Fibroblast of skin of back (primary cell): Measurements from ENCODE around the gene RAD51B.
A peak's percentile ranks its signal among the peaks of the same experiment; 100 is the strongest.

Experiments
- DNase-seq: peaks from one replicate; pipeline ENCODE4 v3.0.0-alpha.2; 2013

Gene RAD51B

DNA sequence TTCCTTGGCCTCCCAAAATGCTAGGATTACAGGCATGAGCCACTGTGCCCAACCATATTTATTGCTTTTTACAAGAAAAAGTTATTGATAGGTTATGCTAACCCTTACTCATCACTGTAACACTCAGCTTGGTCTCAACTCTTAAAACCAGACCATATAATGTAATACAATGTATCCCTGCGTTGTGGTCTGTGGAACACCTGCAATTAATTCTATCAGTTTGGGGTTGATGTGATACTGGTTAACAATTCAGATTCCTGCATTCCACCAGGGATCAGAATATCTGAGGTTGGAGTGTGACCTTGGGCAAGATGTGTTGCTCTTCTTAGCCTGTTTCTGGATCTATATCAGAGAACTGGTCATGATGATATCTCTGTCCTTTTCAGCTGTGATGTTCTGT, 419.0 kb downstream of the RAD51B start:
- DNase-seq: no peak

DNA sequence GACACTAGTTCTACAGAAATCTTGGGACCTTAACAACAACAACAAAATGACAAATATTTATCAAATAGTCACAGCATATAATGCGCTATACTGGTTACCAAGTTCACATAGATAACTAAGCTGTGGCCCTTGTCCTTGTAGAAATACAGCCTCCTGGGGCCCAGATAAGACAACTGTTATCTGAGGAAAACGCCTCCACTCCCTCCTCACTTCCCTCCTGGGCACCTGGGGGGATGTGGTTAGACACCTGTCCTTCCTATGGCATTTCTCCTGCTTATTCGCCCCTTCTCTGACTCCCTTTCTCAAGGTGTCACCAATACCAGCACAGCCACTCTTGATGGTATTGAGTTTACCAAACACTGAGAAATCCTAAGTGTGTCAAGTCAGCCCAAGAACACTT, 419.4 kb downstream of the RAD51B start:
- DNase-seq: no peak

DNA sequence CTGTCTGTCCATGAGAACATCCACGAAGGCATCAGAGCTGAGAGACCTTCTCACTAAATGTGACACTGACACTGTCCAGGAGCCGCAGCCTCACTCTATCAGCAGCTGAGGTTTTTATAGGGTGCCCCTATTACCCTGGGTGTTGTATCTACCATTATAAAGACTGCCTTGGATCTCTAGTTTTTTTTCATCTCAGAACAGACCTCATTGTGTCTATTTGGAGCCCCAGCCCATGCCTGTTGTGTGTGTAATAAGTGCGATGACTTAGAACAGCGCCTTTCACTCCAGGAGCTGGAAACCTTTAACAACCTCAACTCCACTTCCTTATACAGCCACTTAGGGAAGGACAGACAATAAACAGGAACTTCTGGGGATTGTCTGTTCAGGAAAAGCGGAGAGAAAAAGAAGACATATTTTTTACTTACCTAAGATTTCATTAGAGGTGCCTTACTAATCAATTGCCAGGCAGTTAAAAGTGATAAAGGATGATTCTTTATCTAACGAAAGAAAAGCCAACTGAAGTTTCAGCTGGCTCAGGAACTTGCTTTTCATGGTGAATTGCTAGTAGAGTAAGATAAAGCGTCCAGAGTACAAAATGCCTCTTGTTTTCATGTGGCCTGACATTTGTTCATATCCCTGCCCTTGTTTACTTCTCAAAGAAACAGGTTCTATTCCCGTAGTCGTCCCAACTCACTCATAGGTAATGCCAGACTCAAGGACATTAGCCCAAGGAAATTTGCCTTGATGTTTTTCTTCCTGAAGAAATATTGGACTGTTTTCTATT, 420.6 kb downstream of the RAD51B start:
- no peak for DNase-seq

DNA sequence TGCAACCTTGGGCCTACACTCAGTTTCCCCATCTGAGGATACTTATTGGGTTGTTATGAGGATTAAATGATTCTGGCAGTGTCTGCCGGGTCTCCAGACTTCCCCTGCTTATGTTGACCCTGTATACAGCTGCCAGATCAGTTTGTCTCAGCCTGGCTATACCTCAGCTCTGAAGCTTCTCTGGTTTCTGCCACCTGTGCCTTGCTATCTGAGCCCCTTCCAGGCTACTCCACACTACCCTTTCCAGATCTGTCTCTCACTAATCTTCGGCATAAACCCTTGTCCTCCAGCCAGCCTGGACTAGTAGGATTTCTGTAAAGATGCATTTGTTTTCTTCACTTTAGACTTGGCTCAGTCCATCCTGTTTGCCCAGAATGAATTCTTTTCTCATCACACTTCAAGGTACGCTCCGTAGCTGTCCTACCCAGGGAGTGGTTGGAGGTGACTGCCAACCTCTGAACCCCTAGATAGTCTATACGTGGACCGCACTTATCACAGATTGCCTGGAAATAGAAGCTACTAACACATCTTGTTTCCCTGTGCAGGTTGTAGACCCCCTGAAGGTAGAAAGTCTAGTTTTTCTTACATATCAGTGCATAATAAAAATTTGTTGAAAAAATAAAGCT, 422.4 kb downstream of the RAD51B start:
- no peak for DNase-seq

DNA sequence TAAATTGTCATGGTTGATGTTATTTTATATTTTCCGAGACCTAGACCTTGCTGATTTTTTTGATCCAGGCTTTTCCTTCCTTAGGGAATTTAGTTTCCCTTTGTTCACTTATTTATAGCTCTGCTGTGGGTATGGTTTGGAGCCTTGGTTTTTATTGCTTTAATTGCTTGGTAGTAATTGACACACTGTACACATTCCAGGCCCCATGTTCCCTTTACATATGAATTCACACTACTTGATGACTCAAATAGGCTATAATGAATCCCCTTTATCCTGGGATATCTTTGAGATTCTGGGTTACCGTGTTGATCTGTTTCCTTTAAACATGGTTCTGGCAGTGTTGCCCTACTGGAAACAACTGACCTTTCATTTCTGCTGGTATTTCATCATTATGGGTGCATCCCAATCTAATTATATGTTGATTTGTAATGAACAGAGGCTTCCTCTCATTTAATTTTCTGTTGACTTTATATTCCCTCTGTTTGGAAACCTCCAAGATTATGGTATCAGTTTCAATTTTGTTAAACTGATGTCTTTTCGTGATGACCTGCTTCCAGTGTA, 424.0 kb downstream of the RAD51B start:
- DNase-seq: no peak

DNA sequence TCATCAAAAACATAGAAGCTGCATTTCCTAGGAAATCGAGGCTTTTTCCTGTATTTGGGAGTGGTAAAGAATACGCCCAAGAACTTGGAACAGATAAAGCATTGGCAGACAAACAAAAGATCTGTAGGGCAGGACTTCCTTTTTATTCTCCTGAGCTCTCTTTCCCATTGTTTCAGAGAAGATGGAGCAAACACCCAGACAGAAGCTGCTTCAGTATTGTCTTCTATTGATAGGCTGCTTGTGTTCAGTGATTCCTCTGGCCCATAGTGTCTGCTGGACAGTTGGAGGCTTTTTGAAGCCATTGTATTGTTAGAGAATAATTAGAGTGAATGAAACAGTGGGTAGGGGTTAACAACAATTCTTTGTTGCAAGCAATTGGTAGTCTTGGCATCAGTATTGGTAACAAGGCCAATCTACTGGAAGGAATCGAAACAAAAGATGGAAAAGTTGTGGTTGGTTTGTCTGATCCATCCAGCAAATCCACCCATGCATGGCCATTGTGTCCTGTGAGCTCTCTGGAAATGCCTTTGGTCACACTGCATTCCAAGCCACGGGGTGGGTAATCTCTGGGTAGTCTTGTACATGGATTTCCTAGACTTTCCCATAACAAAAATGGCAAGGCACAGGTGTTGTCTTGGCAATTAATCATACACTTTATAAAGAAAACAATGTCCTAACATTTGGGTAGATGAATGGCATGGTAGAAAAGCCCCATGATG, 424.8 kb downstream of the RAD51B start:
- no peak for DNase-seq

DNA sequence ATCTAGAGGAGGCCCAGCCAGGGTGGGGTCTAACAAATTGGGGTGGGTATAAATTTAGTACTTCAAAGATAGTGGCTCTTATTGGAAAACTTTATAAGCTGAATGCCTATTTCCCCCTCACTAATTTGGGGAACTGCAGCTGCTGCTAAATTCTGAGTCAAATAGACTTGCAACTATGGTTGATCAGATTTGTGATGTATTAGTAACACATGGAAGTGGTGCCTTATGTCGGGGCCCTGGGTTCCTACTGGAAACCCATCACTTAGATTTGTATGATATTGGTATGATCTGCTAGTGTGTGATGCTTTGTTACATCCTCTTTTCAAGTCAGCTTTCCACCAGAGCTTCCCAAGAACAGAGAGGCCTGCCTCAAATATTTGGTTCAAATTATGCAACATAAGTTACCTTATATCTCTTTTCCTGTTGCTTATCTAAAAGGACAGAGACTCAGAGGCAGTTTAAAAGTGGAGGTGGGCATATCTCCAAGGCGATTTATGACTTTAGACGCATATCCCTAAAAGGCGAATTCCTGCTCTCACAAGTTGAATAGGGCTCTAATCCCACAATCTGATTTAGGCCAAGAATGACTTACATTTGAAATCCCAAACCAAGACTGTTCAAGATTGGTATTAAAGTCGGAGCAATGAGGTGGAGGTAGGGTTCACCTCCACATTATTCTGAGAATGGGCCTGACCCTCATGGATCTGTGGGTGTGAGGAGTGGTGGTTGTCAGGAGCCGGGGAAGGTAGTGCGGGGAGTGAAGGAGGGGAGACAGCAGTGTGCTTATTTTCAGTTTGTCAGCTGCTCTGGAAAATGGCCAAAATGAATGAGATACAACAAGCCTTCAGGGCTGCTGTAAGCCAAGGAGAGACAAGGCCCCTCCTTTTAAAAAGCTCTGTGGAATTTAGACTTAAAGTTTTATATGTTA, 425.8 kb downstream of the RAD51B start:
- peak; percentile 36 for DNase-seq

DNA sequence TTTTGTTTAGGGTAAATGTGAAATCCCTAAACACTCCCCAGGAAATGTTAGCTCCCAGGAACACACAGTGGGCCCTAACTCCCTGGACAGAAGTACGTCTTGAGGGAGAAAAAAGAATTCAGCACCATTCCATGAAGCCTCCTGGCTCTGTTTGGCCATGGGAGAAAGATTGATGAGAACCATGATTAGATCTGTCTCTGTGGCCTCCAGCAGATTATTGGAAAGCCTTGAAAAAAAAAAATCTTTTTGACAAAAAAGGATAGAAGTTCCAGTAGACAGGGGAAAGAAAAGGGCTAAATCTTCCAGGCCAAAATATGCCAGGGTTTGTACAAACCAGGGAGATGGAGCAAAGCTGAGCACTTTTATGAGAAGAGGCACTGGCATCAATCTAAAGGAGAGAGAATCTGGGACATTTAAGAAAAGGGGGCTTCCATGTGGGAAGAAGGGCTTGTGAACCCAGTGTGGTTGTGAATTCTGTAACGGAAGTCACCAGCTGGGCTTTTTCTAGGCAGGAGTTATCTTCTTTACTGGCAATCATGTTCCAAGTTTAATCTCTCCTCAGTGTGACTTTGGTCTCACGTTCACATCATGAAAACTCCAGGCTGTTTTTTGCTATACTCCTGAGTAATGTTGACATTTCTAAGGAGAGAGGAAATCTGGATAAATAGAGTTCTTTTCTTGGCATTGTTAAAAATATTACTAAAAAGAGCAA, 426.7 kb downstream of the RAD51B start:
- no peak for DNase-seq

DNA sequence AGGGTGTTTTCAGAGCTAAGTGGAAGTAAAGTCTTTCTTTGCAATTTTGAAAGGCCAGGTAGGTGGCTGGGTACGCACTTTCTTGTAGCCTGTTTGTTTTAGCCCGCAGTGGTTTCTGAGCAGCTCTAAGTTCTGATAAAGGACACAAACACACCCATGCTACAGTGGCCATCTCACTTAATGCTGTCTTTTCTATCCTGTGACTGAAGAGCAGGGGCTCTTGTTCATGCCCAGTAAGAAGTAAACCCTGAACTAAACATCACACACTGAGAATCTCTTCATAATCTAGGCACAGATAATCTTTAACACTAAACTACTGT, 427.2 kb downstream of the RAD51B start:
- no peak for DNase-seq

DNA sequence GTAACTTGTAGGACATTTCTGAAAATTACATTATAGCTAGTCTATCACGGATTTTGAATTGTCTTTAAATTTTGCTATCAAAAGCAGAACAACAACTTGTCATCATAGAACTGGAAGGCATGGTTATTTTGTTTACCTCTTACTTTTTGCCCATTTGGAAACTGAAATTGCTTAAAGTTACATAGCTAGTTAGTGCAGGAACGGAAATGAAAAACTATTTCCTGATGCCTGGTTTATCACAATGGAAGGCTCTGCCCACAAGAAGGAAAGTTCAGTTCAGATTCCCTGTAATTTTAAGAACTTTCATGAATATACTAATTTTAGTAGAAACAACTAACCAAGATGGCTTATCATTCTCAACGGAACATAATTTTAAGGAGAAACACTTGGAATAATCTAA, 427.7 kb downstream of the RAD51B start:
- no peak for DNase-seq

DNA sequence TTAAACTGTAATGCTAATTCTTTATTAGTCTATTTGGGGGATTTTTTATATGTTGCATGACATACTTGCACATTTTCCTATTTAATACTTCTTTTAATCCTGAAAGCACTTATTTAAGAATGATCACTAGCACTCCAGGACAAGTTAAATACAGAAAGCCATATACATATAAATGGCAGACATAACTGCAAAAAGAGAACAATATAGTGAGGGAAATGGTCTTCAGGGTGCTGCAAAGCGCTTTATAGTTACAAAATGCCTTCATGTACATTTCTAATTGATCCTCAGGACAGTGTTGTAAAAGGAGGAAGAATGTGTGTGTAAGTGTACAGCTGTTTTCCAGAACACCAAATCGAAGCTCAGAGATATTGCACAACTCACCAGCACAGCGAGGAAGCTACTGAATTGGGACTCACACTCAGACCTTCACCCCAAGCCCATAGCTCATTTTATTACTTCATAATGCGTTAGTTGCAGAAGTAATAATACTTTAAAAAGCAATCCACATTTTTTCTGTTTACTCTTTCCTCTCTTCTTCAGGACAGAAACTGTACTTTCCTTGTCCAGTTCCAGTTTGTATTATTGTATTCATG, 428.2 kb downstream of the RAD51B start:
- no peak for DNase-seq

DNA sequence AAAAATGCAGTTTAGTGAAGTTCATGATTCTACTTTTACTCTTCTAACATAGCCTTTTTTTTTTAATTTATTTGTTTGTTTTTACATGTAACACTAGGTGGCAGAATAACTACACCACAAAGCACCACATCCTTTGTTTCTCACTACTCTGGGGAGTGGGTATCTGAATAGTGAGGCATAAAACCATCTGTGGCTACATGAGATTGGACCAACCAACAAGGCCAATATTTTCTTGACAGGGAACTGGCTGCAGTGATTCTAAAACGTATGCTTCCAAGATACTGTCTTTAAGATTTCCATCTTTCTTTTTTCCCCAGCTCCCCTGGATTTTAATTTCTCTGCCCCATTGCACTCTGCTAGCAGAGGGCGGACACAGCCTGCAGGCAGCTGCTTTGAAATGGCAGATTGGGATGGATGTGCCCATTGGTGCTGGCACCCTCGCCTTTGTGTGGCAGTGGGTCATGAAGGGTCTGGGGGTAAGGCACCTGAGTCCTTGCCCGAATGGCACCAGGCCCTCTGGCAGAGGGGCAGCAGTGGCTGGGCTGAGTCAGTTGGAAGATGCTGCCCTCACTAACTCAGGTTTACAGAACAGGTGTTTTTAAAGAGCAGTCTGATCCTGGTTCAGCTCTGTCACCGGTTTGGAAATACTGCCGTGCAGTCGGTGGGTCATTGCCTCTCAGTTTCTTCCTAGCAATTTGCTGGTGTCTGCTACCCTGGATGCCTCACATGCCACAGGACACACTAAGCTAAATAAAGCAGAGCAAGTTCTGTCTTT, 429.1 kb downstream of the RAD51B start:
- DNase-seq: peak; percentile 62

DNA sequence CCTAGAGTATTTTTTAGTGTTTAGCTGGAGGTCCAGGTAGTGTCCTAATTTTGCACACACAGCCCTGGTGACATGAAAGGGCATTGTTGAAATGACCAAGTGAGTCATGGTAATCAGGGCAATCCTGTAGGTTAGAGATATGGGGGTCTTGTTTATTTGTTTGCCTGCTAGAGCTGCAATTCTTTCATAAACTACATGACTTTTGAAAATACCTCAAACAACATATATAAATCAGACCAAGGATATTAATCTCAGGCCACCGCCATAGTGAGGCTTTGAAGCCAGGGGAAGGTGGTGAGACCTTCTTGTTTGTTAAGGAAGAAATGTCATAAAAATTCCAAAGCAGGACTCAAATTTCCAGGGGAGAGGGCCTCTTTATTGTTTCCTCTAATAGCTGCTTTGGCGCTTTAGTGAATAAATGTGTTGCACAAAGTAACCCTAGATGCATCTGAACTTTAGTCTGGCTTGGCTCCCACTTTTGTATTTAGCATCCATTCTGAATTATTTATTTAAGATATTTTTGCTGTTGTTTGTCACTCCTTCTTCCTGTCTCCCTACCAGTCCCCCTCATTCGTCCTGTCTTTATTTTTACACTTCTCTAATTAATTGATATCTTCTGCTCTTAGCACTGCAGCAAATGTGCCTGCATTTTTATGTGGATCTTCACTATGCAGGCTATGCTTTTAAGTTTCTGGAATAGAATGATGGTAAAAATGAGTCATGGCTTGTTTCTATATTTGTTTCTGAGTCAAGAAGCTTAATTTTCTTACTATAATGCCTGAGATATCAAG, 430.3 kb downstream of the RAD51B start:
- DNase-seq: peak; percentile 64

DNA sequence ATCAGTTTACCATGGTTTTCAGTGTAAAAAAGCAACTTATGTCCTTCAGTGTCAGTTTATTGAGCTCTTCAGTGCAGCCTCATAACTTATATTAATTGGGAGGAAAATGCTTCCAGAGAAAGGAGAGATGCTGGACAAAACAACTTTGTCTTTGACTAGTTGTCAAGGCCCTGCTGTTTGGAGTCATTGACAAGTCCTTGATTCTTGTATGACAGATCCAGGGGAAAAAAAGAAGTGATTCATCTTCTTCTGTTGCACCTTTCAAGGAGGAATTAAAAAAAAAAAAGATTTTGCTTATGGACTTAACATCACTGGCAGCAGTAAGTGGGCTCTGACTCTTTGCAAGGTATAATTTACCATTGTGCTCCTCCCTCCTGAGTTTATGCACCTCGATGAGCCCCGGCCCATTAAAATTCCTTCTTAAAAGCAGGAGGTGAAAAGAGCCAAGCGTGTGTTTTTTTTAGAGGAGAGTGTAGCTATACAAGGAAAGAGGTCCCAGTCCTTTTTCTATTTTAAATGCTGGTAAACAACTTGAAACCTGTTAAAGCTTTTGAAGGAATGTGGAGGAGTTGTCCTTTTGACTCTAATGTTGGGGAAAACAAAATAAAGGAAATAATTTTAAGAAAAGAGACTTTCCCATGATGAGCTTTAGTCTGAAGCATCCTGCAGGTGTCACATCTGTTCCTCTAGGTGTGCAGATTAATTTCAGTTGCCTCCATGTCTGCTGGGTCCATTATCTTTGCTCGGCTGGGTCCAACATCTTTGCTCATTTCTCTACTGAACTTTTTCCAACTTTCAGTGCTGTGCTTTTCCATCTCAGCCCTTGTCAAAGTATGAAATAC, 431.6 kb downstream of the RAD51B start:
- no peak for DNase-seq

DNA sequence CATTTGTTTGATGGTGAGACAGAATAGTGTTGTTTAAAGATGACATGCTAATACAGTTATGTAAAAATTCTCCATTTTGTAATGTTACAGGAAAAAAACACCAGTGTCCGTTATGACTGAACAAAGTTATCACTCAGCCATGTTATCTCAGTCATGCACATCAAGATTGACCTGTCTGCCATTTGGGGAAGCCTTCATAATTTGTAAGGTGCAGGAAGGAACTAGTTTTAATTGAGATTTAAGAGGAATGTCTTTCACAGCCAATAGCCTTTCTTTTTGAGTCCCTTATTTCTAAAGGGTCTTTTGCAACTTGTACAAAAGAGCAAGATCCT, 432.2 kb downstream of the RAD51B start:
- no peak for DNase-seq

DNA sequence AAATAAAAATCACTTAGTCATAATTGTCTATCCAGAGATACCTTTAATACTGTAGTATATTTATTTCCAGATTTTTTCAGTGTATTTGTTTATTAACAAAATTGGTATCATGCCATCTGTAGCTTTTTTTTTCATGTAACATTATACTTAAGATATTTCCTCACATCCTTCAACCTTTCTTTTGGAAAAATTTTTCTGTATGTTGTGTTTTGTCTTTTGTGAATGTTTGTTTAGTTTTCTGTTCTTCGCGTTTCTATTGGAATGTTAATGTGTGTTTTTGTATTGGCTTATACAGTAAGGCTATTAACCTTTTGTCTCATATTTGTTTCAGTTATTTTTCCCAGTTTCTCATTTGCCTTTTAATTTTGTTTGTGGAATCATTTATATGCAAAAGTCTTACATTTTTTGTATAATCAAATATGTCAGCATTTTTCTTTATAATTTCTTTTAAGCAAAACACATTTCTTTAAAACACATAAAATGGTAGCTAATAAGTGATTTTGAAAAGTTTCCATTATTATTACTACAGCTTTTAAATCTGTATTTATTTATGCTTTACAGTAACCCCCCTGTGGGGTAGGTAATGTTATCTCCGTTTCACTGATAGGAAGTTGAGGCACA, 433.7 kb downstream of the RAD51B start:
- no peak for DNase-seq

DNA sequence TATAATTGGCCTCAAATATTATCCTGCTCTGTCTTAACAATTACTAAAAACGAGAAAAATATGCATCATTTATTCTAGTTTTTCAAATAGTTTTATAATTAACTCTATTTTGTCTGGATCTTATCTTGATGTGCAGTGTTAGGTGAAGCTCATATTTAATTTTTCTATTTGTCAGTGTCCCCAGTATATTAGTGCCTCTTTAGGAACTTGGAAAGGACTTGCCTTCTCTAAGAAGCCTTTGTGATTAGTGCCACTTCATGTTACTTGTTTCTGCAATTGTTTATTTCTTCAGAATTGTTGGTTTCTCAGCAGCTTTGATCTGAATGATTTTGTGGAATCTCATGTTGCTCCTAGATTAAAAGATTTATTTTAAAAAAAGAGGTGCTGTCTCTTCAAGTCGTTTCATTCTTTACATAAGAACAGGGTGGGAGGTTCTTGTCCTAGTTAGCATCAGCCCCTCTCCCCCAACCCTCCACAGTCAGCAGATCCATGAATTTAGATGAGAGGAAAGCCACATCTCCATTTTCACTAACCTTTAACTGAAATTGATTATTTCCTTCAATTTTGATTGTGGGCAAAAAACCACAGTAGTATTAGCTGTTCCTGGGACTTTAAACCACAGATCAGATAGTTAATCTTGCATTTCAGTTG, 434.4 kb downstream of the RAD51B start:
- DNase-seq: no peak
